K562 (cell line): Measurements from ENCODE around the gene SFSWAP. TPM values are rescaled to one million over a fixed set of nuclear protein-coding genes. Genes with fewer than 3 reads are reported as not detected.

ENCODE experiments used
- ATAC-seq: fragments of 200-7000 bp; cut with Tn5 transposase; 3 replicates; pipeline ENCODE4 v1.9.1; 2020; ENCODE audit warnings: moderate library complexity
- BruUV-seq: library from RNA; stranded (reverse); fragments of 400-500 nt; replicated peaks from 2 replicates; lab custom pipeline; 2021; lab: Mats Ljungman, UMichigan
- CTCF ChIA-PET: fragments of 300-600 bp; formaldehyde crosslinking; extraction: SDS; loops from one replicate; lab custom pipeline; 2021; ENCODE audit warnings: low intra/inter-chr PET ratio; lab: Yijun Ruan, JAX
- POLR2A ChIA-PET: fragments of 300-600, 350-650 bp; sonication (Branson Sonifier 250); formaldehyde crosslinking; extraction: SDS; loops from one replicate; lab custom pipeline; 2021; ENCODE audit warnings: antibody characterized with exemption, inconsistent platforms; lab: Yijun Ruan, JAX
- DNase-seq, 4 experiments: peaks; one replicate each; pipeline versions ENCODE4 v3.0.0 to v3.0.0-alpha.2; 2011 to 2018; ENCODE audit warnings: low spot score in 3 of 4, mixed read lengths in 3 of 4; ENCODE audit errors: extremely low read depth in 1 of 4
- FAIRE-seq: peaks from 2 replicates; lab custom pipeline; 2011; peaks lifted over from hg19 to GRCh38; lab: Jason Lieb, UNC
- H2AFZ ChIP-seq: 2 replicates; pipeline ENCODE4 v1.6.0; 2011; ENCODE audit warnings: low read depth, low read length, control low read depth, inconsistent platforms
- H3K27ac ChIP-seq: fragments of 200-600 bp; 3 replicates; pipeline ENCODE4 v1.8.0; 2011; ENCODE audit warnings: low read depth, mild to moderate bottlenecking, control low read depth, inconsistent platforms, low read length, moderate library complexity, mixed read lengths; ENCODE audit errors: extremely low read depth
- H3K27me3 ChIP-seq, 2 experiments: fragments of 300-600 bp in 1 of 2; 2 replicates in 1 of 2; 3 replicates in 1 of 2; pipeline versions ENCODE4 v1.6.0 to v1.8.0; 2011; ENCODE audit warnings: inconsistent platforms in 2 of 2, low read length in 2 of 2, mild to moderate bottlenecking in 1 of 2, mixed read lengths in 1 of 2, moderate library complexity in 1 of 2; ENCODE audit not compliant: control insufficient read depth in 2 of 2, insufficient read depth in 2 of 2
- H3K36me3 ChIP-seq: fragments of 300-600 bp; 3 replicates; pipeline ENCODE4 v1.8.0; 2011; ENCODE audit warnings: mild to moderate bottlenecking, low read length, inconsistent platforms; ENCODE audit not compliant: control insufficient read depth, insufficient read depth
- H3K4me1 ChIP-seq, 2 experiments: fragments of 200-600 bp in 1 of 2; replicated peaks in 1 of 2; 2 replicates in 1 of 2; 3 replicates in 1 of 2; pipeline versions ENCODE4 v1.5.1 to v1.8.0; 2011; ENCODE audit warnings: inconsistent platforms in 2 of 2, low read length in 2 of 2, mild to moderate bottlenecking in 1 of 2, mixed read lengths in 1 of 2, moderate library complexity in 1 of 2; ENCODE audit not compliant: control insufficient read depth in 2 of 2, insufficient read depth in 2 of 2
- H3K4me2 ChIP-seq: 2 replicates; pipeline ENCODE4 v1.6.1; 2011; ENCODE audit warnings: low read length, control low read depth, inconsistent platforms, mixed read lengths; ENCODE audit not compliant: insufficient read depth
- H3K4me3 ChIP-seq: fragments of 200-600 bp; sonication (generic), shearing (Covaris generic); 2 replicates; pipeline ENCODE4 v1.5.1; 2016; ENCODE audit warnings: control low read depth, inconsistent platforms
- H3K79me2 ChIP-seq: fragments of 200-600 bp; 3 replicates; pipeline ENCODE4 v1.8.0; 2011; ENCODE audit warnings: low read length, inconsistent platforms; ENCODE audit not compliant: control insufficient read depth, insufficient read depth
- H3K9ac ChIP-seq, 2 experiments: 2 replicates each; pipeline versions ENCODE4 v1.6.0 to v1.6.1; 2011; ENCODE audit warnings: low read depth in 2 of 2, low read length in 2 of 2, control low read depth in 1 of 2, inconsistent platforms in 1 of 2, mild to moderate bottlenecking in 1 of 2, mixed read lengths in 1 of 2; ENCODE audit not compliant: insufficient read depth in 1 of 2
- H3K9me1 ChIP-seq: one replicate; pipeline ENCODE4 v1.6.0; 2011; ENCODE audit warnings: inconsistent platforms, mild to moderate bottlenecking, low read length, moderate library complexity; ENCODE audit not compliant: control insufficient read depth, insufficient read depth
- H3K9me3 ChIP-seq: replicated peaks from 2 replicates; pipeline ENCODE4 v1.5.1; 2011; ENCODE audit warnings: low read depth, low read length, inconsistent platforms; ENCODE audit not compliant: control insufficient read depth, insufficient read depth
- H4K20me1 ChIP-seq: replicated peaks from 2 replicates; pipeline ENCODE4 v1.6.1; 2011; ENCODE audit warnings: low read length, inconsistent platforms, mixed read lengths; ENCODE audit not compliant: control insufficient read depth, insufficient read depth
- NONO ChIP-seq, 2 experiments: fragments of 200-400 bp in 1 of 2; fragments of 450-650 bp in 1 of 2; formaldehyde crosslinking in 1 of 2; IDR thresholded peaks; 2 replicates each; pipeline ENCODE4 v1.6.1; 2017; ENCODE audit warnings: low read depth in 2 of 2, mild to moderate bottlenecking in 2 of 2, moderate library complexity in 2 of 2, low read length in 1 of 2
- RFX7 ChIP-seq: fragments of 250-450 bp; sonication (Bioruptor Pico); IDR thresholded peaks from 2 replicates; pipeline ENCODE4 v1.5.1; 2021; ENCODE audit warnings: mild to moderate bottlenecking
- SAFB2 ChIP-seq: fragments of 200-400 bp; formaldehyde crosslinking; IDR thresholded peaks from 2 replicates; pipeline ENCODE4 v1.6.1; 2018; ENCODE audit warnings: borderline replicate concordance, low read length, low read depth, moderate library complexity; ENCODE audit not compliant: severe bottlenecking
- ZKSCAN1 ChIP-seq: fragments of 150-350 bp; IDR thresholded peaks from 2 replicates; pipeline ENCODE4 v1.6.1; 2016; ENCODE audit warnings: low read depth, low read length
- WGBS: fragments of 100-300 bp; shearing (Covaris generic); methylation state at CpG from one replicate; pipeline ENCODE4 v1.1.6; 2016; ENCODE audit warnings: low coverage, mixed read lengths; ENCODE audit not compliant: insufficient coverage; ENCODE audit errors: missing lambda C conversion rate; 5-methylcytosine and 5-hydroxymethylcytosine counted together
- in situ Hi-C: fragments of 300-500 bp; cut with MboI; formaldehyde crosslinking; loops from 4 replicates; pipeline ENCODE4 v1.15.0; 2018; ENCODE audit warnings: inconsistent platforms, mixed read lengths
- intact Hi-C: fragments of 100-400 bp; cut with micrococcal nuclease; formaldehyde crosslinking; loops from 2 replicates; pipeline ENCODE4 v1.14.2; 2022
- polyA plus RNA-seq, 8 experiments: library from polyadenylated mRNA; depleted of rRNA in 4 of 8; stranded (reverse) in 5 of 8; unstranded in 3 of 8; fragments of >200 nt; fragmentation: Nextera tagmentation in 2 of 8; fragmentation: Illumina TruSeq in 1 of 8; extraction: Ambion mirVana in 2 of 8; extraction: Trizol in 1 of 8; gene quantifications; 2 replicates each; pipeline versions ENCODE4 v1.2.1 to v1.2.3, GENCODE V29; 2011 to 2014; ENCODE audit warnings: inconsistent platforms in 1 of 8, missing spikeins in 1 of 8
- total RNA-seq, 7 experiments: library from RNA; depleted of rRNA in 6 of 7; stranded (reverse); fragments of >200 nt in 6 of 7; fragmentation: Illumina TruSeq in 2 of 7; extraction: Trizol in 2 of 7; gene quantifications; 2 replicates each; pipeline versions ENCODE4 v1.2.1 to v1.2.3, GENCODE V29; 2011 to 2021; ENCODE audit warnings: low replicate concordance in 1 of 7
- TF ChIP-seq, protein P1 (sequence below): sonication (generic); formaldehyde crosslinking; IDR thresholded peaks from 2 replicates; pipeline ENCODE4 v1.8.1; 2022; ENCODE audit warnings: missing genetic modification reagents
- TF ChIP-seq, protein P2 (sequence below): fragments of 250-450 bp; sonication (Bioruptor Pico); IDR thresholded peaks from 2 replicates; pipeline ENCODE4 v1.8.0; 2021; ENCODE audit warnings: borderline replicate concordance, mild to moderate bottlenecking, moderate library complexity; ENCODE audit not compliant: poor library complexity, severe bottlenecking

Gene SFSWAP
- total and polyA plus RNA-seq, 9 of the 15 experiments (the other 6 are each of a cell fraction or from before 2014, with no cell fraction given): 2.4 to 60.4 (median 32.6) TPM

DNA sequence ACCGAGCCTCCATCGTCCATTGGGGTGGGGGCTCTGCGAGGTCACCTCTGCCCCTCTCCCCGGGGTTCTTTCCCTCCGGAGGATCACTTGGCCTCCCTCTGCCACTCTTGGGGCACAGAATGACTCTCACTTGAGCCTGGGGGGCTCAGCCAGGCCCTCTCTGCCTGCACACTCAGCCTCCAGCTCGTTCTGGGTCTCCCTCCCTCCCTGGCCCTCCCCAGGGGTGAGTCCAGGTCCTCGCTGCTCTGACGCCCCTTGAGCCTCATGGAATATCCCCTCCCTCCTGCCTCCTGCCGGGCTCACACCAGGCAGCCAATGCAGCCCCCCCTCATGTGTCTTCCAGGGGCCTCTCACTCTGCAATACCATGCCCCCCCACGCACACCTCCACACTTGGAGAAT lies 17.7 kb upstream of the SFSWAP start:
- H3K79me2 ChIP-seq: no peaks in the 10 kb centered on the region
- no peak for FAIRE-seq
- WGBS: 8% methylated on average over 8 of the region's 10 CpGs
- TF ChIP-seq SAFB2: no peak
- no peak for TF ChIP-seq RFX7 (CRISPR knock-in tag)
- TF ChIP-seq, protein P1, sequence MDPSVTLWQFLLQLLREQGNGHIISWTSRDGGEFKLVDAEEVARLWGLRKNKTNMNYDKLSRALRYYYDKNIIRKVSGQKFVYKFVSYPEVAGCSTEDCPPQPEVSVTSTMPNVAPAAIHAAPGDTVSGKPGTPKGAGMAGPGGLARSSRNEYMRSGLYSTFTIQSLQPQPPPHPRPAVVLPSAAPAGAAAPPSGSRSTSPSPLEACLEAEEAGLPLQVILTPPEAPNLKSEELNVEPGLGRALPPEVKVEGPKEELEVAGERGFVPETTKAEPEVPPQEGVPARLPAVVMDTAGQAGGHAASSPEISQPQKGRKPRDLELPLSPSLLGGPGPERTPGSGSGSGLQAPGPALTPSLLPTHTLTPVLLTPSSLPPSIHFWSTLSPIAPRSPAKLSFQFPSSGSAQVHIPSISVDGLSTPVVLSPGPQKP: no peak
- TF ChIP-seq, protein P2, sequence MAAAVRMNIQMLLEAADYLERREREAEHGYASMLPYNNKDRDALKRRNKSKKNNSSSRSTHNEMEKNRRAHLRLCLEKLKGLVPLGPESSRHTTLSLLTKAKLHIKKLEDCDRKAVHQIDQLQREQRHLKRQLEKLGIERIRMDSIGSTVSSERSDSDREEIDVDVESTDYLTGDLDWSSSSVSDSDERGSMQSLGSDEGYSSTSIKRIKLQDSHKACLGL (CRISPR knock-in tag): no peak
- no peak for TF ChIP-seq ZKSCAN1
- TF ChIP-seq NONO (IDR thresholded peaks at IDR 0.05; ENCODE audit: low read depth in 2 of 2, low read length in 1 of 2): no peak
- TF ChIP-seq, all 486 proteins: peak for 0
- Histone ChIP-seq H3K4me1 (peaks cover 0 to 8% of the 10 kb centered on the region in 2 experiments; a peak in 2 of 5 replicates), H4K20me1 (no peaks in the 10 kb centered on the region; the same call in 1 of the 2 replicates), H2AFZ (no peak overlapping the region), H3K9me3 (peaks cover 2% of the 10 kb centered on the region), H3K9ac (no peak overlapping the region; a peak in 1 of 4 replicates), H3K27ac (no peak overlapping the region), H3K36me3 (no peaks in the 10 kb centered on the region), H3K4me3 (no peak overlapping the region), H3K4me2 (no peak overlapping the region), H3K9me1 (no peaks in the 10 kb centered on the region), H3K27me3 (peaks cover 27 to 49% of the 10 kb centered on the region in 2 experiments)
- BruUV-seq: no TSS peak
- intact Hi-C loops (no loop called here), in situ Hi-C loops (loop anchor here (10.0 kb wide), 1 partner anchor 872 kb away; no protein-coding TSS in a partner anchor)
- no peak for DNase-seq
- ATAC-seq: no peak
- ChIA-PET CTCF (no interaction called here), POLR2A (no interaction called here)
